ENCODE results near the gene ADAMTS16. TPM values are rescaled to one million over a fixed set of nuclear protein-coding genes. Genes with fewer than 3 reads are reported as not detected.
A peak's percentile ranks its signal among the peaks of the same experiment; 100 is the strongest.

Gene ADAMTS16
- total RNA-seq, 1 donor from 2014 or later, result 5.7 TPM

GRCh38 chr5:5158472-5158895 is 18.4 kb downstream of the ADAMTS16 start:
- Histone ChIP-seq H3K4me1 (ENCODE audit: control insufficient read depth in 3 of 3, insufficient read depth in 3 of 3, low read length in 3 of 3) (peaks cover 25 to 30% (median 29%) of the 10 kb centered on the region in 3 donors), H3K9me3 (ENCODE audit: control insufficient read depth in 3 of 3, low read length in 3 of 3) (peaks cover 0 to 2% (median 0%) of the 10 kb centered on the region in 3 donors), H3K27me3 (ENCODE audit: control insufficient read depth in 3 of 3, insufficient read depth in 3 of 3, low read length in 3 of 3) (no peaks in the 10 kb centered on the region), H3K27ac (ENCODE audit: low read depth, low read length) (no peak overlapping the region), H3K9ac (ENCODE audit: low read depth in 1 of 3, low read length in 3 of 3) (no peak overlapping the region), H3K36me3 (ENCODE audit: control insufficient read depth in 3 of 3, insufficient read depth in 3 of 3, low read length in 3 of 3) (no peaks in the 10 kb centered on the region), H3K4me3 (ENCODE audit: low read length in 3 of 3) (no peak overlapping the region)

GRCh38 chr5:5159282-5160103 is 19.4 kb downstream of the ADAMTS16 start:
- Histone ChIP-seq H3K4me3 (ENCODE audit: low read length in 3 of 3) (no peak overlapping the region), H3K27me3 (ENCODE audit: control insufficient read depth in 3 of 3, insufficient read depth in 3 of 3, low read length in 3 of 3) (no peaks in the 10 kb centered on the region), H3K4me1 (ENCODE audit: control insufficient read depth in 3 of 3, insufficient read depth in 3 of 3, low read length in 3 of 3) (peaks cover 24 to 29% (median 28%) of the 10 kb centered on the region in 3 donors), H3K27ac (ENCODE audit: low read depth, low read length) (no peak overlapping the region), H3K36me3 (ENCODE audit: control insufficient read depth in 3 of 3, insufficient read depth in 3 of 3, low read length in 3 of 3) (no peaks in the 10 kb centered on the region), H3K9ac (ENCODE audit: low read depth in 1 of 3, low read length in 3 of 3) (no peak overlapping the region), H3K9me3 (ENCODE audit: control insufficient read depth in 3 of 3, low read length in 3 of 3) (peaks cover 0 to 2% (median 0%) of the 10 kb centered on the region in 3 donors)

DNA sequence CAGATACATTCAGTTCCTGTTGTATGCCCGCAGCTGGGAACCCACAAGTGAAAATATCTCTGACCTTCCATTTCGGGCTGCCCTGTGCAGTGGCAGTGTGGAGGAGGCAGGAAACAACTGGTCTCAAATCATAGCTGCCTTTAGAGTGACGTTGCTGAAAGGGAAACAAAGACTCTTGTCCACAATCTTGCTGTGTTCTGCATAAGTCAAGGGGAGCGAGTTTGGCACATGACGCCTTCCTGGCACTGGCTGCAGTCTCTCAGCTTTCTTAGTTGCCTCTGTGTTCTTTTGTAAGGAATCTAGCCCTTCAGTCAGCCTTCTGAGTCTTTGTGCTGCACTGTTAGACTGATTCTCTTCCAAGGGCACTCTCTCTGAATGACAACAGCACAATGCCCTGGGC is 24.0 kb downstream of the ADAMTS16 start:
- Histone ChIP-seq H3K27me3 (ENCODE audit: control insufficient read depth in 3 of 3, insufficient read depth in 3 of 3, low read length in 3 of 3) (no peaks in the 10 kb centered on the region), H3K4me1 (ENCODE audit: control insufficient read depth in 3 of 3, insufficient read depth in 3 of 3, low read length in 3 of 3) (peaks cover 8 to 19% (median 14%) of the 10 kb centered on the region in 3 donors), H3K36me3 (ENCODE audit: control insufficient read depth in 3 of 3, insufficient read depth in 3 of 3, low read length in 3 of 3) (no peaks in the 10 kb centered on the region), H3K4me3 (ENCODE audit: low read length in 3 of 3) (no peak overlapping the region), H3K9ac (ENCODE audit: low read depth in 1 of 3, low read length in 3 of 3) (no peak overlapping the region), H3K9me3 (ENCODE audit: control insufficient read depth in 3 of 3, low read length in 3 of 3) (no peaks in the 10 kb centered on the region), H3K27ac (ENCODE audit: low read depth, low read length) (no peak overlapping the region)

- Histone ChIP-seq H3K4me3 (ENCODE audit: low read length in 3 of 3) (peak overlapping the region in 1 of 3 donors; percentile 4), H3K4me1 (ENCODE audit: control insufficient read depth in 3 of 3, insufficient read depth in 3 of 3, low read length in 3 of 3) (peaks cover 8 to 14% (median 14%) of the 10 kb centered on the region in 3 donors), H3K36me3 (ENCODE audit: control insufficient read depth in 3 of 3, insufficient read depth in 3 of 3, low read length in 3 of 3) (no peaks in the 10 kb centered on the region), H3K27ac (ENCODE audit: low read depth, low read length) (no peak overlapping the region), H3K9me3 (ENCODE audit: control insufficient read depth in 3 of 3, low read length in 3 of 3) (no peaks in the 10 kb centered on the region), H3K27me3 (ENCODE audit: control insufficient read depth in 3 of 3, insufficient read depth in 3 of 3, low read length in 3 of 3) (no peaks in the 10 kb centered on the region), H3K9ac (ENCODE audit: low read depth in 1 of 3, low read length in 3 of 3) (no peak overlapping the region)
These were observed 25.4 kb downstream of the ADAMTS16 start for GRCh38 chr5:5165541-5166002.

DNA sequence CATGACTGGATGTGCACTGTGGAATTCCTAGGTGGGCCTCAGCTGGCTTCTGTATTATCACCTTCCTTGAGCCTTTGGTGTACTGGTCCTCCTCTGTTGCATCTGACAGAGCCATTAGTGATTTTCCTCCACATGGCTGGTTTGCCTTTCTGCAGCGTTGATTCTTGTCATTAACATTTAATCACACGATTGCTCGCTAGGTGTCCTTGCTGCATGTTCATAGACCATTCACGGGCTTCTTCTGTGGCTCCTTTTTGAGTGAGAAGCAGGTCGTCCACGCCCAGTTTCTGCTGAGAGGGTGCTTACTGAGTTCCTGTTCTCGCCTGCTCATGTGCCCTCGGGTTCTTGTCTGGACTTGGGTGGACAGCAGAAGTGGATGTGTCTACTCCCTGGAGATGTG is 29.3 kb downstream of the ADAMTS16 start:
- Histone ChIP-seq H3K27ac (ENCODE audit: low read depth, low read length) (no peak overlapping the region), H3K36me3 (ENCODE audit: control insufficient read depth in 3 of 3, insufficient read depth in 3 of 3, low read length in 3 of 3) (no peaks in the 10 kb centered on the region), H3K4me3 (ENCODE audit: low read length in 3 of 3) (no peak overlapping the region), H3K4me1 (ENCODE audit: control insufficient read depth in 3 of 3, insufficient read depth in 3 of 3, low read length in 3 of 3) (peaks cover 8 to 14% (median 14%) of the 10 kb centered on the region in 3 donors), H3K9ac (ENCODE audit: low read depth in 1 of 3, low read length in 3 of 3) (no peak overlapping the region), H3K27me3 (ENCODE audit: control insufficient read depth in 3 of 3, insufficient read depth in 3 of 3, low read length in 3 of 3) (no peaks in the 10 kb centered on the region), H3K9me3 (ENCODE audit: control insufficient read depth in 3 of 3, low read length in 3 of 3) (no peaks in the 10 kb centered on the region)

DNA sequence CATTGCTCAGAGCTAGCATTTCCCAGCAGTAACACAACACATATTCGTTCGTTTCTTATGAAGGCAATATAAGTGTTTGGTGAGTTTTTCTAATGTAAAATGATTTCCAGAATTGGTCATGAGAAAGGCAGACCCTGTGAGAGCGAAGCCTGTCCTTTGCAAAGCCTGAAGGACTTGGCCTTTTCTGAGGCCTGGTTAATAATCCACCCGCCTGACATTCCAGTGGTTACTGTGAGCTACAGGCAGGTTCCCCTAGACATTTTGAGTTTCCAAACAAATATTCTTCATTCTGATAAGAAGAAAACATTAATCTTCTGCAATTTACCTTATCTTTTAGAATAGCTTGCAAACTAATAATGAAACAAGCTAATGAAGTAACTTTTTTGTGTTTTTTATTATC is 38.0 kb downstream of the ADAMTS16 start:
- no peaks in the 10 kb centered on the region for H3K4me1 ChIP-seq (ENCODE audit: control insufficient read depth in 3 of 3, insufficient read depth in 3 of 3, low read length in 3 of 3)
- H3K4me3 ChIP-seq (ENCODE audit: low read length in 3 of 3), result no peak overlapping the region
- no peak overlapping the region for H3K9ac ChIP-seq (ENCODE audit: low read depth in 1 of 3, low read length in 3 of 3)
- H3K36me3 ChIP-seq (ENCODE audit: control insufficient read depth in 3 of 3, insufficient read depth in 3 of 3, low read length in 3 of 3), result no peaks in the 10 kb centered on the region
- no peaks in the 10 kb centered on the region for H3K27me3 ChIP-seq (ENCODE audit: control insufficient read depth in 3 of 3, insufficient read depth in 3 of 3, low read length in 3 of 3)
- H3K27ac ChIP-seq (ENCODE audit: low read depth, low read length), result no peak overlapping the region
- H3K9me3 ChIP-seq (ENCODE audit: control insufficient read depth in 3 of 3, low read length in 3 of 3), result no peaks in the 10 kb centered on the region

- no peaks in the 10 kb centered on the region for H3K27me3 ChIP-seq (ENCODE audit: control insufficient read depth in 3 of 3, insufficient read depth in 3 of 3, low read length in 3 of 3)
- no peak overlapping the region for H3K27ac ChIP-seq (ENCODE audit: low read depth, low read length)
- no peak overlapping the region for H3K4me3 ChIP-seq (ENCODE audit: low read length in 3 of 3)
- no peaks in the 10 kb centered on the region for H3K9me3 ChIP-seq (ENCODE audit: control insufficient read depth in 3 of 3, low read length in 3 of 3)
- no peaks in the 10 kb centered on the region for H3K4me1 ChIP-seq (ENCODE audit: control insufficient read depth in 3 of 3, insufficient read depth in 3 of 3, low read length in 3 of 3)
- H3K9ac ChIP-seq (ENCODE audit: low read depth in 1 of 3, low read length in 3 of 3), result no peak overlapping the region
- H3K36me3 ChIP-seq (ENCODE audit: control insufficient read depth in 3 of 3, insufficient read depth in 3 of 3, low read length in 3 of 3), result no peaks in the 10 kb centered on the region
These were observed 38.5 kb downstream of the ADAMTS16 start for GRCh38 chr5:5178580-5178979.

GRCh38 chr5:5179079-5179478 is 38.9 kb downstream of the ADAMTS16 start:
- Histone ChIP-seq H3K9me3 (ENCODE audit: control insufficient read depth in 3 of 3, low read length in 3 of 3) (no peaks in the 10 kb centered on the region), H3K27me3 (ENCODE audit: control insufficient read depth in 3 of 3, insufficient read depth in 3 of 3, low read length in 3 of 3) (no peaks in the 10 kb centered on the region), H3K4me1 (ENCODE audit: control insufficient read depth in 3 of 3, insufficient read depth in 3 of 3, low read length in 3 of 3) (no peaks in the 10 kb centered on the region), H3K9ac (ENCODE audit: low read depth in 1 of 3, low read length in 3 of 3) (no peak overlapping the region), H3K4me3 (ENCODE audit: low read length in 3 of 3) (no peak overlapping the region), H3K36me3 (ENCODE audit: control insufficient read depth in 3 of 3, insufficient read depth in 3 of 3, low read length in 3 of 3) (no peaks in the 10 kb centered on the region), H3K27ac (ENCODE audit: low read depth, low read length) (no peak overlapping the region)

- H3K27me3 ChIP-seq (ENCODE audit: control insufficient read depth in 3 of 3, insufficient read depth in 3 of 3, low read length in 3 of 3), result no peaks in the 10 kb centered on the region
- H3K4me3 ChIP-seq (ENCODE audit: low read length in 3 of 3), result no peak overlapping the region
- no peaks in the 10 kb centered on the region for H3K9me3 ChIP-seq (ENCODE audit: control insufficient read depth in 3 of 3, low read length in 3 of 3)
- H3K36me3 ChIP-seq (ENCODE audit: control insufficient read depth in 3 of 3, insufficient read depth in 3 of 3, low read length in 3 of 3), result no peaks in the 10 kb centered on the region
- no peak overlapping the region for H3K9ac ChIP-seq (ENCODE audit: low read depth in 1 of 3, low read length in 3 of 3)
- no peak overlapping the region for H3K27ac ChIP-seq (ENCODE audit: low read depth, low read length)
- no peaks in the 10 kb centered on the region for H3K4me1 ChIP-seq (ENCODE audit: control insufficient read depth in 3 of 3, insufficient read depth in 3 of 3, low read length in 3 of 3)
These were observed 39.5 kb downstream of the ADAMTS16 start for GRCh38 chr5:5179597-5179996.

DNA sequence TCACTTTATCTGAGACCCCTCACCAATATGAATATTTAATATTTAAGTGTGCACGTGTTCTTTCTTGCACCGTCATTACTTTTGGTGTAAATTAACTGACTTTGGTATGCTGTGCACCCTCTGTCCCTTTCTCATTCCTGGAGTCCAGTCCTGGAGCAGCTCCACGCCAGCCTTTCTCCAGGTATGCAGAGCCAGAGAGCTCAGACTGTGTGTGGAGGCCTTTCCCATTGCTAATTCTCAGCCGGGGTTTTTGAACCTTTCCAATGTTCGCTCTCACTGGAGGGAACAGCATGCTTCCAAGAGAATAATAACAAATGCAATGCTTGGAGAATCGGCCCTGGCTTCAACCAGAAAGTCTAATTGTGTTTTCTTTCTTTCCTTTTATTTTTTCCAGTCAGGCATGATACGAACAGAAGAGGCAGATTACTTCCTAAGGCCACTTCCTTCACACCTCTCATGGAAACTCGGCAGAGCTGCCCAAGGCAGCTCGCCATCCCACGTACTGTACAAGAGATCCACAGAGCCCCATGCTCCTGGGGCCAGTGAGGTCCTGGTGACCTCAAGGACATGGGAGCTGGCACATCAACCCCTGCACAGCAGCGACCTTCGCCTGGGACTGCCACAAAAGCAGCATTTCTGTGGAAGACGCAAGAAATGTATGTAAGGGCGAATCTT is 41.7 kb downstream of the ADAMTS16 start:
- Histone ChIP-seq H3K9ac (ENCODE audit: low read depth in 1 of 3, low read length in 3 of 3) (no peak overlapping the region), H3K27me3 (ENCODE audit: control insufficient read depth in 3 of 3, insufficient read depth in 3 of 3, low read length in 3 of 3) (no peaks in the 10 kb centered on the region), H3K4me3 (ENCODE audit: low read length in 3 of 3) (no peak overlapping the region)

More for the DNA sequence above, 41.7 kb downstream of the ADAMTS16 start:
- Histone ChIP-seq H3K4me1 (ENCODE audit: control insufficient read depth in 3 of 3, insufficient read depth in 3 of 3, low read length in 3 of 3) (no peaks in the 10 kb centered on the region), H3K36me3 (ENCODE audit: control insufficient read depth in 3 of 3, insufficient read depth in 3 of 3, low read length in 3 of 3) (no peaks in the 10 kb centered on the region), H3K9me3 (ENCODE audit: control insufficient read depth in 3 of 3, low read length in 3 of 3) (no peaks in the 10 kb centered on the region), H3K27ac (ENCODE audit: low read depth, low read length) (no peak overlapping the region)

All from skeletal muscle tissue (tissue), 4 donors.